DND-41 (cell line): Measurements from ENCODE around the gene CCL5.
A peak's percentile ranks its signal among the peaks of the same experiment; 100 is the strongest.

Experiments
- ATAC-seq: fragments of 200-7000 bp; cut with Tn5 transposase; 3 replicates; pipeline ENCODE4 v1.9.1; 2021; ENCODE audit warnings: low read depth; ENCODE audit not compliant: insufficient read depth
- DNase-seq: peaks from one replicate; pipeline ENCODE4 v3.0.0-alpha.2; 2020
- H2AFZ ChIP-seq: 2 replicates; pipeline ENCODE4 v1.6.0; 2012; ENCODE audit warnings: low read depth, low read length
- H3K27ac ChIP-seq: 2 replicates; pipeline ENCODE4 v1.5.1; 2012; ENCODE audit warnings: low read length, inconsistent platforms
- H3K27me3 ChIP-seq: fragments of 200-600 bp; sonication (generic); 2 replicates; pipeline ENCODE4 v1.6.0; 2012; ENCODE audit warnings: low read length, mild to moderate bottlenecking, inconsistent platforms; ENCODE audit not compliant: insufficient read depth, poor library complexity
- H3K36me3 ChIP-seq: 2 replicates; pipeline ENCODE4 v1.5.1; 2012; ENCODE audit warnings: low read length, inconsistent platforms; ENCODE audit not compliant: insufficient read depth
- H3K4me1 ChIP-seq: 2 replicates; pipeline ENCODE4 v1.5.1; 2012; ENCODE audit warnings: mild to moderate bottlenecking, low read length; ENCODE audit not compliant: insufficient read depth
- H3K4me2 ChIP-seq: 2 replicates; pipeline ENCODE4 v1.6.0; 2012; ENCODE audit warnings: mild to moderate bottlenecking, moderate library complexity, low read length, inconsistent platforms; ENCODE audit not compliant: insufficient read depth
- H3K4me3 ChIP-seq, 2 experiments: fragments of 200-600 bp in 1 of 2; shearing (Covaris generic) in 1 of 2; 2 replicates each; pipeline ENCODE4 v1.5.1; 2012 to 2016; ENCODE audit warnings: inconsistent platforms in 2 of 2, low read length in 2 of 2, mild to moderate bottlenecking in 2 of 2, low read depth in 1 of 2, moderate library complexity in 1 of 2
- H3K79me2 ChIP-seq: 2 replicates; pipeline ENCODE4 v1.6.0; 2012; ENCODE audit warnings: low read length, inconsistent platforms; ENCODE audit not compliant: insufficient read depth
- H3K9ac ChIP-seq: 2 replicates; pipeline ENCODE4 v1.6.0; 2012; ENCODE audit warnings: low read depth, mild to moderate bottlenecking, inconsistent platforms, low read length, moderate library complexity
- H3K9me3 ChIP-seq: 2 replicates; pipeline ENCODE4 v1.5.1; 2012; ENCODE audit warnings: low read length, moderate library complexity, mild to moderate bottlenecking, inconsistent platforms; ENCODE audit not compliant: insufficient read depth, severe bottlenecking
- H4K20me1 ChIP-seq: 2 replicates; pipeline ENCODE4 v1.6.0; 2012; ENCODE audit warnings: low read length; ENCODE audit not compliant: insufficient read depth
- CTCF ChIP-seq: IDR thresholded peaks from 2 replicates; pipeline ENCODE4 v1.5.1; 2012; ENCODE audit warnings: borderline replicate concordance, low read length, moderate library complexity, mild to moderate bottlenecking; ENCODE audit not compliant: poor library complexity, severe bottlenecking; ENCODE audit errors: extremely low read depth
- EZH2 ChIP-seq: IDR thresholded peaks from 3 replicates; pipeline ENCODE4 v1.6.1; 2012; ENCODE audit warnings: borderline replicate concordance, low read depth, mild to moderate bottlenecking, moderate library complexity, low read length, inconsistent platforms; ENCODE audit not compliant: severe bottlenecking

Gene CCL5

GRCh38 chr17:35890774-35891155 lies 10.6 kb upstream of the CCL5 start:
- TF ChIP-seq EZH2 (no peak), CTCF (no peak)

GRCh38 chr17:35889818-35890773 lies 9.9 kb upstream of the CCL5 start:
- no peak overlapping the region for H3K4me3 ChIP-seq
- peaks cover 15% of the 10 kb centered on the region for H3K4me1 ChIP-seq
- H3K9ac ChIP-seq, result no peak overlapping the region
- peak overlapping the region; percentile 56; the same call in 1 of the 2 replicates for H2AFZ ChIP-seq
- no peak overlapping the region for H3K4me2 ChIP-seq
- no peaks in the 10 kb centered on the region for H4K20me1 ChIP-seq
- no peak for DNase-seq
- no peaks in the 10 kb centered on the region for H3K27me3 ChIP-seq
- TF ChIP-seq EZH2 (no peak), CTCF (no peak)
- H3K36me3 ChIP-seq, result no peaks in the 10 kb centered on the region
- no peak overlapping the region; the same call in 1 of the 2 replicates for H3K27ac ChIP-seq
- no peak for ATAC-seq
- no peaks in the 10 kb centered on the region for H3K9me3 ChIP-seq
- H3K79me2 ChIP-seq, result no peaks in the 10 kb centered on the region

More at GRCh38 chr17:35890774-35891155, 10.6 kb upstream of the CCL5 start:
- ATAC-seq (peak; percentile 75), DNase-seq (peak; percentile 55)
- no peaks in the 10 kb centered on the region for H3K27me3 ChIP-seq
- no peaks in the 10 kb centered on the region for H3K9me3 ChIP-seq
- H3K4me3 ChIP-seq, result no peak overlapping the region
- H3K27ac ChIP-seq, result peak overlapping the region; percentile 41
- no peak overlapping the region for H3K4me2 ChIP-seq
- H4K20me1 ChIP-seq, result no peaks in the 10 kb centered on the region
- no peaks in the 10 kb centered on the region for H3K79me2 ChIP-seq
- no peak overlapping the region for H2AFZ ChIP-seq
- H3K9ac ChIP-seq, result no peak overlapping the region
- H3K36me3 ChIP-seq, result no peaks in the 10 kb centered on the region
- H3K4me1 ChIP-seq, result peaks cover 15% of the 10 kb centered on the region

- Histone ChIP-seq H3K79me2 (no peaks in the 10 kb centered on the region), H3K4me3 (no peak overlapping the region), H3K27me3 (no peaks in the 10 kb centered on the region), H2AFZ (no peak overlapping the region), H3K9me3 (no peaks in the 10 kb centered on the region), H3K4me1 (peaks cover 15% of the 10 kb centered on the region), H3K27ac (no peak overlapping the region), H3K9ac (no peak overlapping the region), H3K4me2 (no peak overlapping the region), H4K20me1 (no peaks in the 10 kb centered on the region), H3K36me3 (no peaks in the 10 kb centered on the region)
- ATAC-seq (no peak), DNase-seq (no peak)
- no peak for TF ChIP-seq EZH2
- no peak for TF ChIP-seq CTCF
Measured at GRCh38 chr17:35889241-35889640, 9.1 kb upstream of the CCL5 start.
